ENCODE measurements around the gene RARB. TPM values are rescaled to one million over a fixed set of nuclear protein-coding genes. Genes with fewer than 3 reads are reported as not detected.
A peak's percentile ranks its signal among the peaks of the same experiment; 100 is the strongest.

Gene RARB
- total and polyA plus RNA-seq, 2 donors (not counting 1 experiment from before 2014, with no cell fraction given) = 9.4 to 13.3 TPM

GRCh38 chr3:25571285-25571684, 143.2 kb downstream of the RARB start:
- H3K79me2 ChIP-seq (ENCODE audit: control insufficient read depth, insufficient read depth, low read length) = no peaks in the 10 kb centered on the region

GRCh38 chr3:25572336-25572735, 144.3 kb downstream of the RARB start:
- no peaks in the 10 kb centered on the region for H3K27me3 ChIP-seq (ENCODE audit: control insufficient read depth, insufficient read depth, low read length)
- no peak overlapping the region for H3K9ac ChIP-seq (ENCODE audit: insufficient read depth, low read length)
- no peaks in the 10 kb centered on the region for H3K79me2 ChIP-seq (ENCODE audit: control insufficient read depth, insufficient read depth, low read length)
- H3K4me1 ChIP-seq (ENCODE audit: control insufficient read depth, extremely low read depth, insufficient read depth, low read length) = peaks cover 3% of the 10 kb centered on the region
- no peaks in the 10 kb centered on the region for H3K9me3 ChIP-seq (ENCODE audit: control insufficient read depth, insufficient read depth, low read depth, low read length)
- H2AFZ ChIP-seq (ENCODE audit: low read length) = no peak overlapping the region
- no peak overlapping the region for H3K4me2 ChIP-seq (ENCODE audit: extremely low read depth, insufficient read depth, low read length)
- H3K4me3 ChIP-seq (replicated peaks in 1 of 4; ENCODE audit: control extremely low read depth in 1 of 4, insufficient read depth in 1 of 4, low read depth in 3 of 4, low read length in 4 of 4) = no peak overlapping the region
- H4K20me1 ChIP-seq (ENCODE audit: control insufficient read depth, extremely low read depth, insufficient read depth, low read length) = no peaks in the 10 kb centered on the region
- no peaks in the 10 kb centered on the region for H3K36me3 ChIP-seq (ENCODE audit: control insufficient read depth, insufficient read depth, low read length)
- H3K27ac ChIP-seq (ENCODE audit: insufficient read depth, low read length) = no peak overlapping the region
- no peak for DNase-seq (ENCODE audit: low read depth in 2 of 2)
- TF ChIP-seq EZH2 (IDR thresholded peaks at IDR 0.05; ENCODE audit: low read length, missing control alignments) (no peak), CTCF (conservative IDR thresholded peaks at IDR 0.05 in 1 of 2, IDR thresholded peaks at IDR 0.05 in 1 of 2; ENCODE audit: low read depth in 1 of 2, low read length in 2 of 2) (no peak)

More at GRCh38 chr3:25571285-25571684, 143.2 kb downstream of the RARB start:
- peaks cover 3% of the 10 kb centered on the region for H3K4me1 ChIP-seq (ENCODE audit: control insufficient read depth, extremely low read depth, insufficient read depth, low read length)
- H2AFZ ChIP-seq (ENCODE audit: low read length) = no peak overlapping the region
- TF ChIP-seq EZH2 (IDR thresholded peaks at IDR 0.05; ENCODE audit: low read length, missing control alignments) (no peak), CTCF (conservative IDR thresholded peaks at IDR 0.05 in 1 of 2, IDR thresholded peaks at IDR 0.05 in 1 of 2; ENCODE audit: low read depth in 1 of 2, low read length in 2 of 2) (no peak)
- H3K4me2 ChIP-seq (ENCODE audit: extremely low read depth, insufficient read depth, low read length) = no peak overlapping the region
- no peak for DNase-seq (ENCODE audit: low read depth in 2 of 2)
- H3K9ac ChIP-seq (ENCODE audit: insufficient read depth, low read length) = no peak overlapping the region
- H3K27me3 ChIP-seq (ENCODE audit: control insufficient read depth, insufficient read depth, low read length) = no peaks in the 10 kb centered on the region
- no peaks in the 10 kb centered on the region for H3K9me3 ChIP-seq (ENCODE audit: control insufficient read depth, insufficient read depth, low read depth, low read length)
- no peaks in the 10 kb centered on the region for H3K36me3 ChIP-seq (ENCODE audit: control insufficient read depth, insufficient read depth, low read length)
- H3K4me3 ChIP-seq (replicated peaks in 1 of 4; ENCODE audit: control extremely low read depth in 1 of 4, insufficient read depth in 1 of 4, low read depth in 3 of 4, low read length in 4 of 4) = no peak overlapping the region
- no peak overlapping the region for H3K27ac ChIP-seq (ENCODE audit: insufficient read depth, low read length)
- no peaks in the 10 kb centered on the region for H4K20me1 ChIP-seq (ENCODE audit: control insufficient read depth, extremely low read depth, insufficient read depth, low read length)

GRCh38 chr3:25572919-25573385, 144.9 kb downstream of the RARB start:
- Histone ChIP-seq H3K27me3 (ENCODE audit: control insufficient read depth, insufficient read depth, low read length) (no peaks in the 10 kb centered on the region), H2AFZ (ENCODE audit: low read length) (peak overlapping the region; percentile 3), H3K4me2 (ENCODE audit: extremely low read depth, insufficient read depth, low read length) (no peak overlapping the region), H3K79me2 (ENCODE audit: control insufficient read depth, insufficient read depth, low read length) (no peaks in the 10 kb centered on the region), H3K9ac (ENCODE audit: insufficient read depth, low read length) (no peak overlapping the region), H3K27ac (ENCODE audit: insufficient read depth, low read length) (peak overlapping the region; percentile 69), H4K20me1 (ENCODE audit: control insufficient read depth, extremely low read depth, insufficient read depth, low read length) (no peaks in the 10 kb centered on the region), H3K9me3 (ENCODE audit: control insufficient read depth, insufficient read depth, low read depth, low read length) (no peaks in the 10 kb centered on the region), H3K4me3 (replicated peaks in 1 of 4; ENCODE audit: control extremely low read depth in 1 of 4, insufficient read depth in 1 of 4, low read depth in 3 of 4, low read length in 4 of 4) (no peak overlapping the region), H3K36me3 (ENCODE audit: control insufficient read depth, insufficient read depth, low read length) (no peaks in the 10 kb centered on the region), H3K4me1 (ENCODE audit: control insufficient read depth, extremely low read depth, insufficient read depth, low read length) (peaks cover 3% of the 10 kb centered on the region)
- no peak for TF ChIP-seq EZH2 (IDR thresholded peaks at IDR 0.05; ENCODE audit: low read length, missing control alignments)
- TF ChIP-seq CTCF (conservative IDR thresholded peaks at IDR 0.05 in 1 of 2, IDR thresholded peaks at IDR 0.05 in 1 of 2; ENCODE audit: low read depth in 1 of 2, low read length in 2 of 2) = no peak
- DNase-seq (ENCODE audit: low read depth in 2 of 2) = peak; percentile 15 to 81

Data from fibroblast of lung (primary cell).